SIG-M5 (cell line): Measurements from ENCODE around the gene ACSM4.

ENCODE experiments used
- DNase-seq: peaks from one replicate; lab custom pipeline; 2025; lab: John Stamatoyannopoulos, UW

The ACSM4 gene

DNA sequence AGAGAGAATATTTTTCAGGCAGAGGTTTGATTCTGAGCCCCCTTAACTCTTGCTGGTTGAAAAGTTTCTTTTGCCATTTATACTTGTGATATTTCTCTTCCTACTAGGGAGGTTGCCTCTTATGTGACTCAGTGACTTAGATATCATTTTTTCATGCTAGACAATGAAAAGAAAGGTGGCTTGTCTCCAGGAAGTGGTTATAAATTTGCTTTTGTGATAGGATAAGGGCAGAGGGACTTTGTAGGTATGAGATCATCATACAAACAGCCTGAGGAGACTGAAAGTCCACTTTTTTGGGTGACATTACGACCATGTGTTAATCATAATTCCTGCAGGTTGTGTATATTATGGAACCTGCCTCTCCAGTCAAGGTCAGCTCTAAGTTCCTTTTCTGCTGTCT, 35.8 kb downstream of the ACSM4 start:
- no peak for DNase-seq

GRCh38 chr12:7344833-7345606, 41.1 kb downstream of the ACSM4 start:
- no peak for DNase-seq

DNA sequence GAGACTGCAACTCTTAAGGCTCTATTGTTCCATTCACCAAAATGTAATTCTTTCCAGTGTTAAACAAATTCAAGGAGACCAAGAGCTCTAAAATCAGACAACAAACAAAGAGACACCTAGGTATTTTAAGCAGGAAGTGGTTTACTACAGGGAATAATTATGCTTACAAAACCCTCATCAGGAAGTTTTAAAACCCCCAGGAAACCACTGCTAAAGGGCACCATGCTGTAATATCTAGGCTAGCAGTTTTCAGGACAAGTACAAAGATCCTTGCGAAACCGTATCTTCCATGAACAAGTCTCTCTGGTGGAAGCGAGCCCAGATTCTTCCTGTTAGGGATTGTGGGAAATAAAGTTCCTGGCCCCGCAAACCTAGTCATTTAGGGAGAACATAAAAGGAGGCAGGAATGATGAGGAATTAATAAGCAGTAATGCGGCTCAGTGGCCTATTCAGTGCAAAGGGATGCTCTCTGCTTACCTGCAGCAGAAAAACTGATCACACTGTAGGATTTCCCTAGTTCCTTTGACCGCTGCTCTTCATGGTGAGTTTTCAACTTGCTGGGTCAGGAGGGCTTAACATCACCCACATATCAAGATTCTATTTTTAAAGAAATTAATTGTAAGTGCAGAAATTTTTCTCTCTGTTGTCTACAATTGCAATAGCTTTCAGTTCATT, 42.8 kb downstream of the ACSM4 start:
- DNase-seq = no peak

GRCh38 chr12:7349418-7349817, 45.5 kb downstream of the ACSM4 start:
- DNase-seq = no peak

GRCh38 chr12:7351177-7351576, 47.3 kb downstream of the ACSM4 start:
- DNase-seq = no peak

GRCh38 chr12:7352661-7353060, 48.8 kb downstream of the ACSM4 start:
- DNase-seq = no peak

DNA sequence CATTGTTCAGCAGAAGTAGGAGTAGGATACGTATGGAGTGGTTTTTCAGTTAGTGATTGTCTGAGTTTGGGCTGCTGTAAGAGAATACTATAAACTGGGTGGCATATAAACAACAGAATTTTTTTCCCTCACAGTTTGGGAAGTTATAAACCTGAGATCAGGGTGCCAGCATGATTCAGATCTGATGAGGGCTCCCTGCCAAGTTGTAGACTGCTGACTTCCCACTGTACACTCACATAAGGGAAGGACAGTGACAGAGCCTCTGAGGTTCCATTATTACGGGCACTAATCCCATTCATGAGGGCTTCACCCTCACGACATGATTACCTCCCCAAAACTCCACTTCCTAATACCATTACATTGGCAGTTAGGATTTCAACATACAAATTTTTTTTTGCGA, 50.7 kb downstream of the ACSM4 start:
- DNase-seq = no peak

- DNase-seq = no peak
Observed at GRCh38 chr12:7361265-7361664, 57.4 kb downstream of the ACSM4 start.

DNA sequence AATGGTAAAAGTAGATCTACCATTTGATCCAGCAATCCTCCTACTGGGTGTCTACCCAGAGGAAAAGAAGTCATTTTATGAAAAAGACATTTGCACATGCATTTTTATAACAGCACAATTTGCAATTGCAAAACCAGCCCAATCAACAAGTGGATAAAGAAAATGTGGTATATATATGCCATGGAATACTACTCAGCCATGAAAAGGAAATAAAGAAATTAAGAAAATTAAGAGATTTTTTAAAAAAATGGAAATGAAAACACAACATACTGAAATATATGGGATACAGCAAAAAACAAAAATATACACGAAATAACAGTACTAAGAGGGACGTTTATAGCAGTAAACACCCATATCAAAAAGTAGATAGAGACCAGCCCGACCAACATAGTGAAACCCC, 58.9 kb downstream of the ACSM4 start:
- no peak for DNase-seq

- no peak for DNase-seq
Observed at GRCh38 chr12:7369274-7369729, 65.4 kb downstream of the ACSM4 start.

GRCh38 chr12:7373226-7373625, 69.4 kb downstream of the ACSM4 start:
- DNase-seq = no peak

GRCh38 chr12:7374423-7375144, 70.7 kb downstream of the ACSM4 start:
- DNase-seq = no peak

- no peak for DNase-seq
Observed at GRCh38 chr12:7375145-7375543, 71.3 kb downstream of the ACSM4 start.

- DNase-seq = no peak
Observed at GRCh38 chr12:7376196-7376595, 72.3 kb downstream of the ACSM4 start.
